GM12892 (cell line): ENCODE results near the gene DDHD1.

Experiments used
- POLR2A ChIP-seq: IDR thresholded peaks from 2 replicates; pipeline ENCODE4 v1.6.1; 2011; ENCODE audit warnings: low read depth, low read length, control low read depth
- POLR2AphosphoS5 ChIP-seq: IDR thresholded peaks from 2 replicates; pipeline ENCODE4 v1.6.1; 2011; ENCODE audit warnings: low read depth, low read length, control low read depth
- TAF1 ChIP-seq: IDR thresholded peaks from 2 replicates; pipeline ENCODE4 v1.6.1; 2011; ENCODE audit warnings: low read depth, mild to moderate bottlenecking, control low read depth, low read length, borderline replicate concordance

GRCh38 chr14:53187921-53188463 lies 34.9 kb upstream of the DDHD1 start:
- TF ChIP-seq POLR2A (no peak), TAF1 (no peak), POLR2AphosphoS5 (no peak)
